Endothelial cell of umbilical vein (primary cell): ENCODE measurements around the gene TBC1D10B. TPM values are rescaled to one million over a fixed set of nuclear protein-coding genes. Genes with fewer than 3 reads are reported as not detected.
A peak's percentile ranks its signal among the peaks of the same experiment; 100 is the strongest.

Experiments
- BruUV-seq: library from RNA; stranded (reverse); fragments of 400-500 nt; replicated peaks from 2 replicates; lab custom pipeline; 2021; lab: Mats Ljungman, UMichigan
- CTCF ChIA-PET: fragments of 300-600, 350-600 bp; sonication (Branson Sonifier 250); formaldehyde crosslinking; loops from one replicate; lab custom pipeline; 2021; ENCODE audit warnings: antibody characterized with exemption, inconsistent platforms; lab: Charles Lee
- POLR2A ChIA-PET: fragments of 300-600, 350-600 bp; sonication (Branson Sonifier 250); formaldehyde crosslinking; loops from one replicate; lab custom pipeline; 2021; ENCODE audit warnings: antibody characterized with exemption, inconsistent platforms; lab: Charles Lee
- DNase-seq: peaks from one replicate; pipeline ENCODE4 v3.0.0-alpha.2; 2011; ENCODE audit warnings: low read depth, low spot score
- FAIRE-seq: peaks from 2 replicates; lab custom pipeline; 2011; peaks lifted over from hg19 to GRCh38; lab: Jason Lieb, UNC
- H2AFZ ChIP-seq: 2 replicates; pipeline ENCODE4 v1.6.0; 2012; ENCODE audit warnings: low read depth, low read length, control low read depth, inconsistent platforms
- H3K27ac ChIP-seq: 2 replicates; pipeline ENCODE4 v1.5.1; 2011; ENCODE audit warnings: low read depth, mild to moderate bottlenecking, control low read depth, low read length, moderate library complexity; ENCODE audit not compliant: insufficient read depth
- H3K27me3 ChIP-seq, 2 experiments: 2 replicates each; pipeline versions ENCODE4 v1.6.0 to v1.6.1; 2011; ENCODE audit warnings: low read length in 2 of 2, mixed read lengths in 1 of 2; ENCODE audit not compliant: control insufficient read depth in 2 of 2, insufficient read depth in 2 of 2
- H3K36me3 ChIP-seq, 2 experiments: 2 replicates in 1 of 2; 3 replicates in 1 of 2; pipeline ENCODE4 v1.5.1; 2011; ENCODE audit warnings: low read length in 2 of 2, mild to moderate bottlenecking in 1 of 2, moderate library complexity in 1 of 2; ENCODE audit not compliant: control insufficient read depth in 2 of 2, insufficient read depth in 2 of 2; ENCODE audit errors: extremely low read depth in 1 of 2
- H3K4me1 ChIP-seq: 3 replicates; pipeline ENCODE4 v1.5.1; 2011; ENCODE audit warnings: mild to moderate bottlenecking, low read length; ENCODE audit not compliant: control insufficient read depth, insufficient read depth; ENCODE audit errors: extremely low read depth
- H3K4me2 ChIP-seq: 2 replicates; pipeline ENCODE4 v1.6.1; 2011; ENCODE audit warnings: low read length, control low read depth, mixed read lengths; ENCODE audit not compliant: insufficient read depth
- H3K4me3 ChIP-seq, 3 experiments: fragments of 200-600 bp in 1 of 3; sonication (generic), shearing (Covaris generic) in 1 of 3; replicated peaks in 1 of 3; 2 replicates each; pipeline ENCODE4 v1.5.1; 2011 to 2016; ENCODE audit warnings: control low read depth in 3 of 3, low read length in 3 of 3, mild to moderate bottlenecking in 2 of 3, inconsistent platforms in 1 of 3, low read depth in 1 of 3, moderate library complexity in 1 of 3; ENCODE audit not compliant: insufficient read depth in 1 of 3
- H3K79me2 ChIP-seq: 2 replicates; pipeline ENCODE4 v1.6.0; 2012; ENCODE audit warnings: low read length, inconsistent platforms; ENCODE audit not compliant: control insufficient read depth, insufficient read depth
- H3K9ac ChIP-seq: replicated peaks from 2 replicates; pipeline ENCODE3; 2011; ENCODE audit warnings: low read length, control low read depth; ENCODE audit not compliant: insufficient read depth; ENCODE audit errors: extremely low read depth
- H3K9me1 ChIP-seq: replicated peaks from 3 replicates; pipeline ENCODE4 v1.6.0; 2011; ENCODE audit warnings: mild to moderate bottlenecking, low read length; ENCODE audit not compliant: control insufficient read depth, insufficient read depth; ENCODE audit errors: extremely low read depth
- H3K9me3 ChIP-seq: replicated peaks from 2 replicates; pipeline ENCODE4 v1.5.1; 2012; ENCODE audit warnings: low read length, inconsistent platforms; ENCODE audit not compliant: control insufficient read depth, insufficient read depth
- H4K20me1 ChIP-seq: replicated peaks from 2 replicates; pipeline ENCODE3; 2011; ENCODE audit warnings: mild to moderate bottlenecking, low read length; ENCODE audit not compliant: control insufficient read depth, insufficient read depth; ENCODE audit errors: extremely low read depth
- EZH2 ChIP-seq: IDR thresholded peaks from 2 replicates; pipeline ENCODE4 v1.6.1; 2012; ENCODE audit warnings: borderline replicate concordance, low read depth, mild to moderate bottlenecking, moderate library complexity, low read length, inconsistent platforms; ENCODE audit not compliant: severe bottlenecking
- FOS ChIP-seq: IDR thresholded peaks from 2 replicates; pipeline ENCODE4 v1.6.1; 2011; ENCODE audit warnings: mild to moderate bottlenecking, low read length, moderate library complexity, borderline replicate concordance; ENCODE audit not compliant: insufficient read depth
- JUN ChIP-seq: IDR thresholded peaks from 2 replicates; pipeline ENCODE4 v1.6.1; 2011; ENCODE audit warnings: borderline replicate concordance, low read depth; ENCODE audit not compliant: insufficient read length, insufficient read depth
- MAX ChIP-seq: IDR thresholded peaks from 2 replicates; pipeline ENCODE4 v1.6.1; 2011; ENCODE audit not compliant: insufficient read depth, insufficient read length
- POLR2A ChIP-seq: IDR thresholded peaks from 2 replicates; pipeline ENCODE4 v1.6.1; 2012; ENCODE audit warnings: low read depth, mild to moderate bottlenecking, control low read depth, low read length
- POLR2AphosphoS5 ChIP-seq: IDR thresholded peaks from 2 replicates; pipeline ENCODE4 v1.6.1; 2012; ENCODE audit warnings: low read depth, mild to moderate bottlenecking, control low read depth, low read length, moderate library complexity; ENCODE audit not compliant: insufficient read depth
- dilution Hi-C: fragments of 300-500 bp; cut with MboI; formaldehyde crosslinking; loops from one replicate; pipeline ENCODE4 v1.15.0; 2019; ENCODE audit warnings: low sequenced_read_pairs; ENCODE audit not compliant: extremely low pct_ligation_motif_present
- intact Hi-C: fragments of 100-400 bp; cut with micrococcal nuclease; formaldehyde crosslinking; loops from one replicate; pipeline ENCODE4 v1.10.0; 2022
- polyA plus RNA-seq, 4 experiments: library from polyadenylated mRNA; depleted of rRNA in 3 of 4; stranded (reverse) in 3 of 4; unstranded in 1 of 4; fragments of >200 nt; gene quantifications; 2 replicates each; pipeline versions ENCODE4 v1.2.1 to v1.2.3, GENCODE V29; 2011 to 2012; ENCODE audit warnings: missing spikeins in 1 of 4
- total RNA-seq: library from RNA; stranded (reverse); gene quantifications from 2 replicates; pipeline ENCODE4 v1.2.3, GENCODE V29; 2021

TBC1D10B gene
- total and polyA plus RNA-seq, 2 donors (not counting 3 experiments of a cell fraction or from before 2014, with no cell fraction given): 37.0 to 63.0 TPM

- FAIRE-seq (peak; percentile 98), DNase-seq (peak; percentile 96)
- intact Hi-C loops: no loop called here
- POLR2A ChIA-PET: interaction anchor here (0.7 kb wide), 1 partner anchor 56 kb away, joined by 3 read pairs; the partner anchor contains the start of gene ZNF771
- peaks cover 19% of the 10 kb centered on the region for H3K79me2 ChIP-seq
- CTCF ChIA-PET: interaction anchor here (1.0 kb wide), 1 partner anchor 57 kb away, joined by 3 read pairs; no protein-coding TSS in a partner anchor
- no peaks in the 10 kb centered on the region for H3K9me3 ChIP-seq
- peak overlapping the region; percentile 54 for H3K27ac ChIP-seq
- H4K20me1 ChIP-seq: no peaks in the 10 kb centered on the region
- H3K36me3 ChIP-seq: peaks cover 6 to 12% of the 10 kb centered on the region in 2 experiments
- H2AFZ ChIP-seq: no peak overlapping the region
- no peak overlapping the region for H3K9ac ChIP-seq
- dilution Hi-C loops: no loop called here
- peaks cover 32% of the 10 kb centered on the region for H3K4me1 ChIP-seq
- H3K9me1 ChIP-seq: no peaks in the 10 kb centered on the region
- TF ChIP-seq FOS (peak; percentile 85), EZH2 (no peak), POLR2A (no peak), MAX (no peak), POLR2AphosphoS5 (peak; percentile 82), JUN (peak; percentile 76)
- no TSS peak for BruUV-seq
- H3K27me3 ChIP-seq: no peaks in the 10 kb centered on the region
- no peak overlapping the region for H3K4me3 ChIP-seq
- H3K4me2 ChIP-seq: no peak overlapping the region
These were observed 18.5 kb downstream of the TBC1D10B start for GRCh38 chr16:30351586-30352419.
